ENCODE results near the gene TNC. TPM values are rescaled to one million over a fixed set of nuclear protein-coding genes. Genes with fewer than 3 reads are reported as not detected.

TNC gene
- polyA plus RNA-seq, 3 donors: 0.02 TPM; not detected in 2

- 98% methylated on average over 20 of the region's 20 CpGs for WGBS (ENCODE audit: insufficient coverage)
- Histone ChIP-seq H3K79me2 (ENCODE audit: insufficient read depth, low read length) (no peaks in the 10 kb centered on the region), H3K4me2 (replicated peaks; ENCODE audit: extremely low read depth, low read length, poor library complexity, severe bottlenecking) (no peak overlapping the region), H2AFZ (ENCODE audit: insufficient read depth, low read depth, low read length, poor library complexity, severe bottlenecking) (no peak overlapping the region), H4K20me1 (ENCODE audit: insufficient read depth, low read length) (no peaks in the 10 kb centered on the region), H3K36me3 (replicated peaks in 1 of 2; ENCODE audit: control insufficient read depth in 1 of 2, insufficient read depth in 2 of 2, low read length in 2 of 2) (no peaks in the 10 kb centered on the region), H3K4me3 (replicated peaks in 1 of 3; ENCODE audit: low read depth in 2 of 3, low read length in 3 of 3) (no peak overlapping the region), H3K27me3 (ENCODE audit: control insufficient read depth in 2 of 2, insufficient read depth in 2 of 2, low read length in 2 of 2) (no peaks in the 10 kb centered on the region), H3K9me3 (replicated peaks in 1 of 2; ENCODE audit: control insufficient read depth in 1 of 2, insufficient read depth in 1 of 2, low read length in 2 of 2) (no peaks in the 10 kb centered on the region), H3K9ac (ENCODE audit: insufficient read depth, low read length, poor library complexity, severe bottlenecking) (no peak overlapping the region), H3K27ac (ENCODE audit: low read depth in 1 of 2, low read length in 2 of 2) (no peak overlapping the region), H3K4me1 (ENCODE audit: control insufficient read depth in 1 of 2, insufficient read depth in 2 of 2, low read length in 2 of 2) (no peaks in the 10 kb centered on the region)
- Mint-ChIP-seq H3K27me3 (ENCODE audit: low read depth in 3 of 3) (peaks cover 1 to 5% (median 3%) of the 10 kb centered on the region in 3 donors), H3K36me3 (no peaks in the 10 kb centered on the region), H3K27ac (no peak overlapping the region), H3K9me3 (peaks cover 0 to 2% (median 0%) of the 10 kb centered on the region in 7 donors), H3K4me3 (no peak overlapping the region), H3K4me1 (no peaks in the 10 kb centered on the region)
- TF ChIP-seq, protein P1, sequence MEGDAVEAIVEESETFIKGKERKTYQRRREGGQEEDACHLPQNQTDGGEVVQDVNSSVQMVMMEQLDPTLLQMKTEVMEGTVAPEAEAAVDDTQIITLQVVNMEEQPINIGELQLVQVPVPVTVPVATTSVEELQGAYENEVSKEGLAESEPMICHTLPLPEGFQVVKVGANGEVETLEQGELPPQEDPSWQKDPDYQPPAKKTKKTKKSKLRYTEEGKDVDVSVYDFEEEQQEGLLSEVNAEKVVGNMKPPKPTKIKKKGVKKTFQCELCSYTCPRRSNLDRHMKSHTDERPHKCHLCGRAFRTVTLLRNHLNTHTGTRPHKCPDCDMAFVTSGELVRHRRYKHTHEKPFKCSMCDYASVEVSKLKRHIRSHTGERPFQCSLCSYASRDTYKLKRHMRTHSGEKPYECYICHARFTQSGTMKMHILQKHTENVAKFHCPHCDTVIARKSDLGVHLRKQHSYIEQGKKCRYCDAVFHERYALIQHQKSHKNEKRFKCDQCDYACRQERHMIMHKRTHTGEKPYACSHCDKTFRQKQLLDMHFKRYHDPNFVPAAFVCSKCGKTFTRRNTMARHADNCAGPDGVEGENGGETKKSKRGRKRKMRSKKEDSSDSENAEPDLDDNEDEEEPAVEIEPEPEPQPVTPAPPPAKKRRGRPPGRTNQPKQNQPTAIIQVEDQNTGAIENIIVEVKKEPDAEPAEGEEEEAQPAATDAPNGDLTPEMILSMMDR (IDR thresholded peaks at IDR 0.05): no peak
- DNase-seq: no peak
- intact Hi-C loops (cut with micrococcal nuclease): no loop called here
Observed at GRCh38 chr9:115086886-115087285, 31.1 kb downstream of the TNC start.

DNA sequence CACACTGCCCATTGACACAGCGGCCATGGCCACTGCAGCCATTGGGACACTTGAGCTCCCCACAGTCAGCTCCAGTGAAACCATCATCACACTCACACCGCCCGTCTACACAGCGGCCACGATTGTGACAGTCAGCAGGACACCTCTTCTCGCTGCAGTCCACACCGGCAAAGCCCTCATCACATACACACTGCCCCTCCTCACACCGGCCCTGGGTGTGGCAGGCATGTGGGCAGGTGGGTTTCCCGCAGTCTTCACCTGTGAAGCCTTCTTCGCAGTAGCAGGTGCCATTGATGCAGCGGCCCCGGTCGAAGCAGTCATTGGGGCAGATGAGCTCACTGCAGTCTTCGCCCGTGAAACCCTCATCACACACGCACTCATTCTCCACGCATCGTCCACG lies 31.5 kb downstream of the TNC start:
- Histone ChIP-seq H3K9ac (ENCODE audit: insufficient read depth, low read length, poor library complexity, severe bottlenecking) (no peak overlapping the region), H3K79me2 (ENCODE audit: insufficient read depth, low read length) (no peaks in the 10 kb centered on the region), H3K4me2 (replicated peaks; ENCODE audit: extremely low read depth, low read length, poor library complexity, severe bottlenecking) (no peak overlapping the region), H2AFZ (ENCODE audit: insufficient read depth, low read depth, low read length, poor library complexity, severe bottlenecking) (no peak overlapping the region), H3K4me1 (ENCODE audit: control insufficient read depth in 1 of 2, insufficient read depth in 2 of 2, low read length in 2 of 2) (no peaks in the 10 kb centered on the region), H3K4me3 (replicated peaks in 1 of 3; ENCODE audit: low read depth in 2 of 3, low read length in 3 of 3) (no peak overlapping the region), H3K36me3 (replicated peaks in 1 of 2; ENCODE audit: control insufficient read depth in 1 of 2, insufficient read depth in 2 of 2, low read length in 2 of 2) (no peaks in the 10 kb centered on the region), H3K9me3 (replicated peaks in 1 of 2; ENCODE audit: control insufficient read depth in 1 of 2, insufficient read depth in 1 of 2, low read length in 2 of 2) (no peaks in the 10 kb centered on the region), H3K27me3 (ENCODE audit: control insufficient read depth in 2 of 2, insufficient read depth in 2 of 2, low read length in 2 of 2) (no peaks in the 10 kb centered on the region), H4K20me1 (ENCODE audit: insufficient read depth, low read length) (no peaks in the 10 kb centered on the region), H3K27ac (ENCODE audit: low read depth in 1 of 2, low read length in 2 of 2) (no peak overlapping the region)
- Mint-ChIP-seq H3K27me3 (ENCODE audit: low read depth in 3 of 3) (peaks cover 1 to 5% (median 3%) of the 10 kb centered on the region in 3 donors), H3K4me3 (no peak overlapping the region), H3K9me3 (peaks cover 0 to 2% (median 0%) of the 10 kb centered on the region in 7 donors), H3K36me3 (no peaks in the 10 kb centered on the region), H3K27ac (no peak overlapping the region), H3K4me1 (no peaks in the 10 kb centered on the region)
- TF ChIP-seq, protein P1 (IDR thresholded peaks at IDR 0.05): no peak
- no peak for DNase-seq
- intact Hi-C loops (cut with micrococcal nuclease): no loop called here
- over 99% methylated on average over 14 of the region's 19 CpGs for WGBS (ENCODE audit: insufficient coverage)
